H1 (cell line): ENCODE results near the gene TRPV6. TPM values are rescaled to one million over a fixed set of nuclear protein-coding genes. Genes with fewer than 3 reads are reported as not detected.

Source experiments
- CTCF ChIA-PET: fragments of 300-600 bp; sonication (Branson Sonifier 250); formaldehyde crosslinking; loops from one replicate; lab custom pipeline; 2021; ENCODE audit not compliant: partially characterized antibody; lab: Charles Lee
- POLR2A ChIA-PET: fragments of 300-600 bp; sonication (Branson Sonifier 250); formaldehyde crosslinking; loops from one replicate; lab custom pipeline; 2021; ENCODE audit warnings: inconsistent platforms; ENCODE audit not compliant: partially characterized antibody; lab: Charles Lee
- DNase-seq, 2 experiments: peaks; one replicate each; pipeline versions ENCODE4 v3.0.0 to v3.0.0-alpha.2; 2010 to 2022; ENCODE audit warnings: low spot score in 2 of 2, low read depth in 1 of 2, mixed read lengths in 1 of 2
- FAIRE-seq: peaks from 2 replicates; lab custom pipeline; 2011; peaks lifted over from hg19 to GRCh38; lab: Jason Lieb, UNC
- H2AFZ ChIP-seq: 2 replicates; pipeline ENCODE4 v1.8.1; 2012; ENCODE audit warnings: low read length, inconsistent platforms
- H2AK5ac ChIP-seq: 2 replicates; pipeline ENCODE4 v1.6.1; 2013; ENCODE audit warnings: low read depth, low read length
- H2BK120ac ChIP-seq: replicated peaks from 2 replicates; pipeline ENCODE3; 2013; ENCODE audit warnings: low read depth, low read length, inconsistent platforms
- H2BK12ac ChIP-seq: 2 replicates; pipeline ENCODE4 v1.6.1; 2013; ENCODE audit warnings: low read depth, low read length
- H2BK15ac ChIP-seq: 2 replicates; pipeline ENCODE4 v1.6.1; 2013; ENCODE audit warnings: low read length
- H2BK20ac ChIP-seq: 2 replicates; pipeline ENCODE4 v1.6.1; 2013; ENCODE audit warnings: low read length
- H2BK5ac ChIP-seq: 2 replicates; pipeline ENCODE4 v1.6.1; 2013; ENCODE audit warnings: low read depth, low read length
- H3K14ac ChIP-seq: 2 replicates; pipeline ENCODE4 v1.6.1; 2013; ENCODE audit warnings: inconsistent platforms; ENCODE audit not compliant: insufficient read length
- H3K18ac ChIP-seq: 2 replicates; pipeline ENCODE4 v1.6.1; 2013; ENCODE audit warnings: low read length; ENCODE audit errors: extremely low read depth
- H3K23ac ChIP-seq: 2 replicates; pipeline ENCODE4 v1.6.1; 2013; ENCODE audit warnings: inconsistent platforms; ENCODE audit not compliant: insufficient read length
- H3K23me2 ChIP-seq: 2 replicates; pipeline ENCODE4 v1.6.1; 2013; ENCODE audit warnings: low read depth, low read length
- H3K27ac ChIP-seq: 2 replicates; pipeline ENCODE4 v1.6.1; 2011; ENCODE audit warnings: low read depth, low read length, inconsistent platforms
- H3K27me3 ChIP-seq, 4 experiments: replicated peaks in 1 of 4; 1 replicate in 1 of 4; 2 replicates in 3 of 4; pipeline versions ENCODE4 v1.6.1 to v1.8.1; 2011 to 2013; ENCODE audit warnings: low read length in 3 of 4, mild to moderate bottlenecking in 3 of 4, inconsistent platforms in 2 of 4, mixed read lengths in 2 of 4, moderate library complexity in 1 of 4; ENCODE audit not compliant: control insufficient read depth in 3 of 4, insufficient read depth in 3 of 4; ENCODE audit errors: extremely low read depth in 1 of 4
- H3K36me3 ChIP-seq, 4 experiments: 2 replicates each; pipeline versions ENCODE4 v1.6.1 to v1.8.1; 2011 to 2013; ENCODE audit warnings: mild to moderate bottlenecking in 4 of 4, low read length in 3 of 4, moderate library complexity in 2 of 4, control low read depth in 1 of 4, inconsistent platforms in 1 of 4; ENCODE audit not compliant: insufficient read depth in 4 of 4, control insufficient read depth in 2 of 4
- H3K4ac ChIP-seq: replicated peaks from 2 replicates; pipeline ENCODE3; 2013; ENCODE audit warnings: low read length, low read depth, mixed read lengths, inconsistent platforms; ENCODE audit not compliant: insufficient read length
- H3K4me1 ChIP-seq, 4 experiments: replicated peaks in 1 of 4; 1 replicate in 1 of 4; 2 replicates in 3 of 4; pipeline versions ENCODE4 v1.6.1 to v1.8.1; 2011 to 2013; ENCODE audit warnings: low read length in 3 of 4, inconsistent platforms in 2 of 4, mixed read lengths in 1 of 4; ENCODE audit not compliant: insufficient read depth in 4 of 4, control insufficient read depth in 3 of 4
- H3K4me2 ChIP-seq, 2 experiments: 2 replicates each; pipeline versions ENCODE4 v1.6.1 to v1.8.1; 2011 to 2013; ENCODE audit warnings: low read depth in 2 of 2, low read length in 2 of 2, control low read depth in 1 of 2, inconsistent platforms in 1 of 2, mild to moderate bottlenecking in 1 of 2; ENCODE audit not compliant: insufficient read depth in 1 of 2
- H3K4me3 ChIP-seq, 4 experiments: fragments of 200-600, 300-600 bp in 1 of 4; sonication (generic), shearing (Covaris generic), sonication (Bioruptor Twin) in 1 of 4; 2 replicates each; pipeline versions ENCODE4 v1.5.1 to v1.8.1; 2011 to 2016; ENCODE audit warnings: low read length in 4 of 4, low read depth in 3 of 4, control low read depth in 2 of 4, inconsistent platforms in 2 of 4, mild to moderate bottlenecking in 2 of 4, mixed read lengths in 1 of 4, moderate library complexity in 1 of 4; ENCODE audit not compliant: insufficient read depth in 2 of 4; ENCODE audit errors: extremely low read depth in 1 of 4
- H3K56ac ChIP-seq: replicated peaks from 2 replicates; pipeline ENCODE3; 2013; ENCODE audit warnings: low read depth, mild to moderate bottlenecking, mixed read lengths, low read length, inconsistent platforms; ENCODE audit not compliant: insufficient read length
- H3K79me1 ChIP-seq: 2 replicates; pipeline ENCODE4 v1.6.1; 2013; ENCODE audit warnings: low read depth, low read length, control low read depth
- H3K79me2 ChIP-seq, 2 experiments: 2 replicates each; pipeline versions ENCODE4 v1.6.1 to v1.8.1; 2012 to 2013; ENCODE audit warnings: low read length in 2 of 2, mild to moderate bottlenecking in 2 of 2, inconsistent platforms in 1 of 2; ENCODE audit not compliant: insufficient read depth in 2 of 2, control insufficient read depth in 1 of 2
- H3K9ac ChIP-seq, 4 experiments: replicated peaks in 1 of 4; 1 replicate in 1 of 4; 2 replicates in 3 of 4; pipeline versions ENCODE4 v1.6.1 to v1.8.1; 2011 to 2013; ENCODE audit warnings: low read depth in 3 of 4, low read length in 3 of 4, control low read depth in 2 of 4, mild to moderate bottlenecking in 2 of 4, moderate library complexity in 2 of 4, inconsistent platforms in 1 of 4; ENCODE audit errors: extremely low read depth in 1 of 4
- H3K9me3 ChIP-seq, 2 experiments: 2 replicates each; pipeline versions ENCODE4 v1.6.1 to v1.8.1; 2012 to 2013; ENCODE audit warnings: mild to moderate bottlenecking in 2 of 2, moderate library complexity in 2 of 2, control low read depth in 1 of 2, inconsistent platforms in 1 of 2, low read depth in 1 of 2, low read length in 1 of 2, mixed read lengths in 1 of 2; ENCODE audit not compliant: insufficient read depth in 2 of 2
- H4K20me1 ChIP-seq, 2 experiments: replicated peaks in 1 of 2; 2 replicates each; pipeline versions ENCODE3 to v1.8.1; 2011 to 2013; ENCODE audit warnings: inconsistent platforms in 2 of 2, low read length in 2 of 2, mild to moderate bottlenecking in 1 of 2; ENCODE audit not compliant: insufficient read depth in 2 of 2, control insufficient read depth in 1 of 2
- H4K5ac ChIP-seq: 2 replicates; pipeline ENCODE4 v1.6.1; 2013; ENCODE audit warnings: low read length, low read depth, mixed read lengths, inconsistent platforms; ENCODE audit not compliant: insufficient read length
- H4K8ac ChIP-seq: 2 replicates; pipeline ENCODE4 v1.8.0; 2013; ENCODE audit warnings: mild to moderate bottlenecking, moderate library complexity, low read length, inconsistent platforms; ENCODE audit not compliant: insufficient read depth; ENCODE audit errors: extremely low read depth
- H4K91ac ChIP-seq: replicated peaks from 2 replicates; pipeline ENCODE3; 2013; ENCODE audit warnings: low read length, mixed read lengths, inconsistent platforms; ENCODE audit not compliant: insufficient read length
- JUN ChIP-seq: IDR thresholded peaks from 2 replicates; pipeline ENCODE4 v1.6.1; 2011; ENCODE audit warnings: low read depth, mild to moderate bottlenecking, improper control_type of control experiment, low read length
- ZNF274 ChIP-seq: IDR thresholded peaks from 2 replicates; pipeline ENCODE4 v1.7.0; 2012; ENCODE audit warnings: low read length, borderline replicate concordance; ENCODE audit errors: extremely low read depth
- WGBS, 2 experiments: shearing (Covaris generic) in 1 of 2; methylation state at CpG; one replicate each; pipeline versions ENCODE4 v1.1.6 to v1.1.7; 2013 to 2015; ENCODE audit warnings: low lambda C conversion rate in 2 of 2, mixed read lengths in 2 of 2, inconsistent platforms in 1 of 2, low coverage in 1 of 2, missing lambda C conversion rate in 1 of 2; ENCODE audit not compliant: insufficient replicate concordance in 2 of 2, insufficient coverage in 1 of 2, insufficient read length in 1 of 2; ENCODE audit errors: extremely low coverage in 1 of 2, missing lambda C conversion rate in 1 of 2; 5-methylcytosine and 5-hydroxymethylcytosine counted together
- polyA plus RNA-seq, 7 experiments: library from polyadenylated mRNA; depleted of rRNA in 3 of 7; stranded (reverse) in 5 of 7; unstranded in 2 of 7; fragments of >200 nt in 5 of 7; fragments of 200-250 nt in 2 of 7; gene quantifications; 1 replicate in 5 of 7; 2 replicates in 1 of 7; 4 replicates in 1 of 7; pipeline versions ENCODE4 v1.2.1 to v1.2.3, GENCODE V29; 2011 to 2013; ENCODE audit warnings: missing spikeins in 2 of 7, mixed read lengths in 2 of 7
- total RNA-seq: library from RNA; stranded (reverse); fragmentation: NEBNext Ultra II Directional; extraction: Animal tissue kit (Norgen Biotek cat#: 25700); gene quantifications from 2 replicates; pipeline ENCODE4 v1.2.1, GENCODE V29; 2021

TRPV6 gene
- total and polyA plus RNA-seq, 2 of the 8 experiments (the other 6 are each of a cell fraction or from before 2014, with no cell fraction given), result 0.52 to 1.1 TPM

DNA sequence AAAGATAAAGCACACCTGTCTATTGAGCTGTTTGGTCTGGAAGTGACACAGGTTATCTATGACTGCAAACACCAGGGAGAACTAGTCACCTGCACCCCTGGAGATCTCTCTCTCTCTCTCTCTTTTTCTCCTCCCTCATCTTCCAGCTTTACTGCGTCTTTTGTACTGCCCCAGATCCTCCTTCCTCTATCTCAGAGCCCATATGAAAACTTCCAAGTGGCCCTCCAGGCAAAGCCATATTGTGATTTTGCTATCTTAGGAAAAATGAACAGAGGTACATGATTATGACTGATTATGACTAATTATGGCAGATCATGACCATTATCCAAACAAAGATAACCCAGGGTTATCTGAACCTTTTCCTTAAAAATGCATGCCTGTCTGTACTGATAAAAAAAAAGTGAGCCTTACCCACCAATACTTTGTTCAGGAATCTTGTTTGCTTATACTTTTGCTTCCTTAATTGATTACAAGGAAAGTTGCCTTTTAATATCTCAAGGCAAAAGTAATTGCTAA is 43.2 kb downstream of the TRPV6 start:
- H3K4ac ChIP-seq, result no peak overlapping the region
- no peak overlapping the region for H2BK12ac ChIP-seq
- H3K27ac ChIP-seq, result no peak overlapping the region
- H3K27me3 ChIP-seq, result peaks cover 0 to 1% (median 0%) of the 10 kb centered on the region in 4 experiments; a peak in 1 of 7 replicates
- H3K56ac ChIP-seq, result no peak overlapping the region
- no peak overlapping the region for H2BK20ac ChIP-seq
- no peak overlapping the region for H3K4me3 ChIP-seq
- 89% methylated on average over 1 of the region's 1 CpG; no CpG with 5 or more reads in 1 of the 2 experiments for WGBS, 2 experiments
- no peak for FAIRE-seq
- H3K79me2 ChIP-seq, result no peaks in the 10 kb centered on the region
- no peak overlapping the region for H3K14ac ChIP-seq
- H2BK120ac ChIP-seq, result no peak overlapping the region
- H3K79me1 ChIP-seq, result no peaks in the 10 kb centered on the region
- no peak overlapping the region for H3K9ac ChIP-seq
- H2BK15ac ChIP-seq, result no peak overlapping the region
- H3K4me1 ChIP-seq, result no peaks in the 10 kb centered on the region
- TF ChIP-seq JUN (no peak), ZNF274 (no peak)
- TF ChIP-seq, all 59 proteins: peak for 0
- Histone ChIP-seq H2AK5ac (no peak overlapping the region), H4K5ac (no peak overlapping the region), H3K9me3 (no peaks in the 10 kb centered on the region), H2BK5ac (no peak overlapping the region), H3K23me2 (no peaks in the 10 kb centered on the region), H3K4me2 (no peak overlapping the region), H3K23ac (no peak overlapping the region), H3K36me3 (no peaks in the 10 kb centered on the region), H2AFZ (no peak overlapping the region), H4K20me1 (no peaks in the 10 kb centered on the region), H4K8ac (no peak overlapping the region), H4K91ac (no peak overlapping the region), H3K18ac (no peak overlapping the region)
- ChIA-PET POLR2A (no interaction called here), CTCF (interaction anchor here (0.9 to 1.7 kb wide), 9 partner anchors 9 to 118 kb away, joined by 3 to 6 read pairs (median 4); no protein-coding TSS in a partner anchor)
- DNase-seq, result no peak
